ENCODE results near the gene DGLUCY.

The DGLUCY gene

GRCh38 chr14:91146661-91147060 is 32.8 kb downstream of the DGLUCY start:
- Histone ChIP-seq H3K36me3 (ENCODE audit: insufficient read depth) (no peaks in the 10 kb centered on the region), H3K27me3 (ENCODE audit: insufficient read depth, low read depth) (no peaks in the 10 kb centered on the region), H3K79me2 (ENCODE audit: insufficient read depth, low read depth) (no peaks in the 10 kb centered on the region), H4K20me1 (ENCODE audit: insufficient read depth) (no peaks in the 10 kb centered on the region), H2AFZ (ENCODE audit: low read depth) (no peak overlapping the region), H3K27ac (peak overlapping the region; percentile 35; the same call in 1 of the 2 replicates), H3K4me1 (ENCODE audit: low read depth, poor library complexity, severe bottlenecking) (peaks cover 51% of the 10 kb centered on the region), H3K4me2 (no peak overlapping the region), H3K9ac (no peak overlapping the region), H3K4me3 (IDR thresholded peaks at IDR 0.05; ENCODE audit: insufficient read depth, low read depth, low read length) (no peak overlapping the region)
- TF ChIP-seq, protein P1, sequence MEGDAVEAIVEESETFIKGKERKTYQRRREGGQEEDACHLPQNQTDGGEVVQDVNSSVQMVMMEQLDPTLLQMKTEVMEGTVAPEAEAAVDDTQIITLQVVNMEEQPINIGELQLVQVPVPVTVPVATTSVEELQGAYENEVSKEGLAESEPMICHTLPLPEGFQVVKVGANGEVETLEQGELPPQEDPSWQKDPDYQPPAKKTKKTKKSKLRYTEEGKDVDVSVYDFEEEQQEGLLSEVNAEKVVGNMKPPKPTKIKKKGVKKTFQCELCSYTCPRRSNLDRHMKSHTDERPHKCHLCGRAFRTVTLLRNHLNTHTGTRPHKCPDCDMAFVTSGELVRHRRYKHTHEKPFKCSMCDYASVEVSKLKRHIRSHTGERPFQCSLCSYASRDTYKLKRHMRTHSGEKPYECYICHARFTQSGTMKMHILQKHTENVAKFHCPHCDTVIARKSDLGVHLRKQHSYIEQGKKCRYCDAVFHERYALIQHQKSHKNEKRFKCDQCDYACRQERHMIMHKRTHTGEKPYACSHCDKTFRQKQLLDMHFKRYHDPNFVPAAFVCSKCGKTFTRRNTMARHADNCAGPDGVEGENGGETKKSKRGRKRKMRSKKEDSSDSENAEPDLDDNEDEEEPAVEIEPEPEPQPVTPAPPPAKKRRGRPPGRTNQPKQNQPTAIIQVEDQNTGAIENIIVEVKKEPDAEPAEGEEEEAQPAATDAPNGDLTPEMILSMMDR (conservative IDR thresholded peaks at IDR 0.05; ENCODE audit: low read depth, low read length) = no peak

DNA sequence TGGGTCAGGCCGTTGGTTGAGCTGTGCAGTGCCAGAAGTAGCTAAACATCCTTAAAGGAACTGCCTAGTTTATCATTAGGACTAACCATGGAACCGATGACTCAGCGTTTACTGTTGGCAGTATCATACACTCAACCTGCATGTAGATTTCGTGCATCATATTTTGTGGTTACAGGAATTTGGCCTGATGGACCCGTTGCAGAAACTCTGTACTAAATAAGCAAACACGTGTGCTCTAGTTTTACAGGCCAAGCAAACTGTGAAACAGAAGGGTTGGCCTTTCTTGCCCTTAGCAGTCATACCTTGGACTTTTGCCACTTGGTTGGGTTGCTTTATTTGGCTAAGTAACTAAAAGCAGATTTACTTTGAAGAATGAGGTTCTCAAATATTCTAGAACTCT is 35.6 kb downstream of the DGLUCY start:
- no peaks in the 10 kb centered on the region for H4K20me1 ChIP-seq (ENCODE audit: insufficient read depth)
- H2AFZ ChIP-seq (ENCODE audit: low read depth) = no peak overlapping the region
- peak overlapping the region; percentile 25; the same call in 1 of the 2 replicates for H3K4me2 ChIP-seq
- H3K27me3 ChIP-seq (ENCODE audit: insufficient read depth, low read depth) = no peaks in the 10 kb centered on the region
- TF ChIP-seq, protein P1 (conservative IDR thresholded peaks at IDR 0.05; ENCODE audit: low read depth, low read length) = no peak
- H3K4me3 ChIP-seq (IDR thresholded peaks at IDR 0.05; ENCODE audit: insufficient read depth, low read depth, low read length) = no peak overlapping the region
- no peaks in the 10 kb centered on the region for H3K36me3 ChIP-seq (ENCODE audit: insufficient read depth)
- H3K9ac ChIP-seq = no peak overlapping the region
- H3K27ac ChIP-seq = peak overlapping the region; percentile 61
- no peaks in the 10 kb centered on the region for H3K79me2 ChIP-seq (ENCODE audit: insufficient read depth, low read depth)
- peaks cover 42% of the 10 kb centered on the region for H3K4me1 ChIP-seq (ENCODE audit: low read depth, poor library complexity, severe bottlenecking)

DNA sequence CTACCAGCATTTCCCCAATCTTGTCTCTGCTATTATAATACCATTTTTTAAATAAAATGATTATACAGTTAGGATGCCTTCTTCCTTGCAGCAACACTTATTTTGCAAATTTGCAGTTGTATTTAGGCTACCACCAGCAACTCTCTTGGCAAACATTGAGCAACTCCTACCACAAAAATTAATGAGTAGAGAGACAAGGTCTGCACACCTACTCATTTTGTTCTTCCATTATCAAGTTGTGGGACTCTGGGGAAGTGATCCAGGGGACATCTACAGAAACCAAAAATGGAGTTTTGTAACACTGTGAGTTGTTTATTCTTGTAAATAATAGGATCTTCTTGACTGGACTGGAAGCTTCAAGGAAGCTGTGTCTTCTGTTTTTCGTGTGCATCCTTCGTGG is 38.6 kb downstream of the DGLUCY start:
- TF ChIP-seq, protein P1 (conservative IDR thresholded peaks at IDR 0.05; ENCODE audit: low read depth, low read length) = no peak
- Histone ChIP-seq H3K79me2 (ENCODE audit: insufficient read depth, low read depth) (no peaks in the 10 kb centered on the region), H4K20me1 (ENCODE audit: insufficient read depth) (no peaks in the 10 kb centered on the region), H3K4me2 (no peak overlapping the region), H3K36me3 (ENCODE audit: insufficient read depth) (no peaks in the 10 kb centered on the region), H3K9ac (no peak overlapping the region), H3K27ac (no peak overlapping the region), H3K4me3 (IDR thresholded peaks at IDR 0.05; ENCODE audit: insufficient read depth, low read depth, low read length) (no peak overlapping the region), H3K27me3 (ENCODE audit: insufficient read depth, low read depth) (no peaks in the 10 kb centered on the region), H2AFZ (ENCODE audit: low read depth) (no peak overlapping the region), H3K4me1 (ENCODE audit: low read depth, poor library complexity, severe bottlenecking) (peaks cover 26% of the 10 kb centered on the region)

DNA sequence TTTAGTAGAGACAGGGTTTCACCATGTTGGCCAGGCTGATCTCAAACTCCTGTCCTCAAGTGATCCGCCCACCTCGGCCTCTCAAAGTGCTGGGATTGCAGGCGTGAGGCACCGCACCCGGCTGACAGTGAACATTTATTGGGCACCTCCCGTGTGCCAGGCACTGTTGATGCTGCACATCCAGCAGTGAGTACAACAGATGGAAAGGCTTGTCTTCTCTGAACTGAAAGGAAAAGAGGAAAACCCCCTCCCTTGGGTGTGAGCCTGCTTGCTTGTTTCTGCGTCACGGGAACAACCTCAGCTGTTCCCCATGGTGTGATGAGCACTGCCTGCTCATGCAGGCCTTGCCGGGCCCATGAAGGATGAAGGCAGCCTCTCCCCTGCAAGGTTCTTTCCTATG is 39.5 kb downstream of the DGLUCY start:
- Histone ChIP-seq H3K4me1 (ENCODE audit: low read depth, poor library complexity, severe bottlenecking) (peaks cover 19% of the 10 kb centered on the region), H3K27ac (no peak overlapping the region), H4K20me1 (ENCODE audit: insufficient read depth) (no peaks in the 10 kb centered on the region), H3K36me3 (ENCODE audit: insufficient read depth) (no peaks in the 10 kb centered on the region), H2AFZ (ENCODE audit: low read depth) (no peak overlapping the region), H3K9ac (no peak overlapping the region), H3K79me2 (ENCODE audit: insufficient read depth, low read depth) (no peaks in the 10 kb centered on the region), H3K4me3 (IDR thresholded peaks at IDR 0.05; ENCODE audit: insufficient read depth, low read depth, low read length) (no peak overlapping the region), H3K27me3 (ENCODE audit: insufficient read depth, low read depth) (no peaks in the 10 kb centered on the region), H3K4me2 (no peak overlapping the region)
- TF ChIP-seq, protein P1 (conservative IDR thresholded peaks at IDR 0.05; ENCODE audit: low read depth, low read length) = no peak

All from KMS-11 (cell line).